GM12864 (cell line): ENCODE measurements around the gene FLRT2.

Experiments used
- DNase-seq: peaks from one replicate; pipeline ENCODE4 v3.0.0-alpha.2; 2011; ENCODE audit warnings: low read depth
- H3K4me3 ChIP-seq: 2 replicates; pipeline ENCODE4 v1.5.1; 2011; ENCODE audit warnings: mild to moderate bottlenecking, low read depth, low read length, control low read depth
- TF ChIP-seq, protein P1 (sequence below): IDR thresholded peaks from 2 replicates; pipeline ENCODE4 v1.5.1; 2011; ENCODE audit warnings: low read depth, mild to moderate bottlenecking, moderate library complexity, low read length, control low read depth, inconsistent platforms; ENCODE audit errors: missing control alignments

Gene FLRT2

DNA sequence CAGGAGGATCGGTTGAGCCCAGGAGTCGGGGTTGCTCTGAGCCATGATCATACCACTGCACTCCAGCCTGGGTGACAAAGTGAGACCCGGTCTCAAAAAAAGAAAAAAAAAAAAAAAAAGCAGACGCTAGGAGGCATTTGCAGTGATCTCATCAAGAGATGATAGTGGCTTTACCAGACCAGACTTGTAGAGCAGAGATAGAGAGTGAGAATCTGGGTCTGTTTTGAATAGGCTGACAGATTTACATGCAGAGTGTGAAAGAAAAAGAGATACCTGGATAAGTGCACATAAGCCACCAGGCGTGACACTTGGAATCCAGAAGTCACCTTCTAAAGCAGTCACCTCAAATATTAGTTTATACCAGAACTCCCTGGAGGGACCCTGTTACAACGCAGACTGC, 21.1 kb upstream of the FLRT2 start:
- TF ChIP-seq, protein P1, sequence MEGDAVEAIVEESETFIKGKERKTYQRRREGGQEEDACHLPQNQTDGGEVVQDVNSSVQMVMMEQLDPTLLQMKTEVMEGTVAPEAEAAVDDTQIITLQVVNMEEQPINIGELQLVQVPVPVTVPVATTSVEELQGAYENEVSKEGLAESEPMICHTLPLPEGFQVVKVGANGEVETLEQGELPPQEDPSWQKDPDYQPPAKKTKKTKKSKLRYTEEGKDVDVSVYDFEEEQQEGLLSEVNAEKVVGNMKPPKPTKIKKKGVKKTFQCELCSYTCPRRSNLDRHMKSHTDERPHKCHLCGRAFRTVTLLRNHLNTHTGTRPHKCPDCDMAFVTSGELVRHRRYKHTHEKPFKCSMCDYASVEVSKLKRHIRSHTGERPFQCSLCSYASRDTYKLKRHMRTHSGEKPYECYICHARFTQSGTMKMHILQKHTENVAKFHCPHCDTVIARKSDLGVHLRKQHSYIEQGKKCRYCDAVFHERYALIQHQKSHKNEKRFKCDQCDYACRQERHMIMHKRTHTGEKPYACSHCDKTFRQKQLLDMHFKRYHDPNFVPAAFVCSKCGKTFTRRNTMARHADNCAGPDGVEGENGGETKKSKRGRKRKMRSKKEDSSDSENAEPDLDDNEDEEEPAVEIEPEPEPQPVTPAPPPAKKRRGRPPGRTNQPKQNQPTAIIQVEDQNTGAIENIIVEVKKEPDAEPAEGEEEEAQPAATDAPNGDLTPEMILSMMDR, result no peak
- no peak for DNase-seq
- no peak overlapping the region for H3K4me3 ChIP-seq

DNA sequence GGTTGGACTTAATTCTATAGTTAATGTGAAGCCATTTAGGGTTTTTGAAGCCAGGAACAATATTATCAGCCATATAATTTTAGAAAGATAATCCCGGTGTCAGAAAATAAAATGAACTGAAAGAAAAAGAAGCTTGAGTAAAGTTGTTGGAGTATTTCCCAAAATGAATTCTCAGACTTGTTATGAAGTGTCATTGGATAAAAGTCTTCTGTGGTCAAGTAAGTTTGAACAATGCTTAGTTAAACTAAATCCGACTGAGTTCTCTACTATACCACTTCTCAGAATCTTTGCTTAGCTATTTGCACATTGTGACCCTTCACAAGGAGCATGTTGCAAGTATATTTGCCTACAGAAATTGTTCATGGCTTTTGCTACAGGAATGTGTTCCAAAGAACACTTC, 17.5 kb upstream of the FLRT2 start:
- H3K4me3 ChIP-seq, result no peak overlapping the region
- TF ChIP-seq, protein P1, result no peak
- no peak for DNase-seq

DNA sequence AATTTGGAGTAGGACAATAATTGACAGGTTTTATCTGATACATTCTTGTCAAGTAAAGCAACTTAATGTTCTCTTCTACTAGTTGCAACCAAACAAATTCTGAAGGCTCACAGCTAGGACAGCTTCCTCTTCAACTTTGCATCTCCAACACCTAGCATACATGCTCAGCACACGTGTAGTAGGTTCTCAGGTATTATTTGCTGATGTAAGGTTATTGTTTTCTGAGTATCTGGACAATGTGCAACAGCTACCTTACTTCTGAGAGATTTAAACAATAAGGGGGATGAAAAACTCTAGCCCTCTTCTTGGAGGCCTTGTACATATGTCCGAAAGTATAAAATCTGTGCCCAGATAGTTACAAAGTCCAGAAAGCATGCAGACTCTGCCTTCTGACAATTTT, 15.5 kb upstream of the FLRT2 start:
- TF ChIP-seq, protein P1, result no peak
- DNase-seq, result no peak
- H3K4me3 ChIP-seq, result no peak overlapping the region

DNA sequence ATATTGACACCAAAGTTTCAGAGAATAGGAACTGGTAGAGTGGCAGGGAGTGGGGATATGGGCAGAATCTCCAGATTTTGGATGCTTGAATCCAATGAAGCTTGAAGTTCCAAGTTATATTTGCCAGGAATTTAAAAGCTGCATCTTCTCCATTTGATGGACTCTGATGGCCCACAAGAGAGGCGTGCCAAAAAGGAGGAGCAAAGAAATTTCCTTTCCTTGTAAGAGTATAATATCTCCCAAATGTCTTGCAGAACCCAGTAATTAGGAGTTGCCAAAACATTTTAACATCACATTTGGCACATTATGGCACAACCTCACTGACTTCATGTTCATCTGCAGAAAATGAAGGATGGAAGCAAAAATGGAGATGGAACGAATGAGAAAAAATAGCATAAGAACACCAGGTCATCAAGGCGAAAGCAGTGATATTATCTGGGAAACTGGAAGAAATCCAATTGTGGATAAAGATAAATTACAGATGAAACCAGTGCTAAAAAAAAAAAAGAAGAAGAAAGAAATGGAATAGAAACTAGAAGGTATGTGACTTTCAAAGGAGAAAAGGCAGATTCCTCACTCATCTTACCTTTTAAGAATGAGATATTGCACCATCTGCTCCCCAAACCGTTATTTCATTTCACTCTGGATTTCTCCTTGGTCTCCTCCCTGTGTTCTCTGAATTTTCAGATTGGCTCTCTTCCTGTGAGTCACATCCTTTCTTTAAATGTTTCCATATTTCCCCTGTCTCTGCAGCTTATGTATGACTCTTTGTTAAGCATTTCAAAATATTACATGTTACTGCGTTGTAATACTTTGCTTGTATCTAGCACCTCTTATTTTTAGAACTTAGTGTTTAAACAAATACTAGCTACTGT, 13.5 kb upstream of the FLRT2 start:
- no peak overlapping the region for H3K4me3 ChIP-seq
- no peak for DNase-seq
- TF ChIP-seq, protein P1, result no peak

DNA sequence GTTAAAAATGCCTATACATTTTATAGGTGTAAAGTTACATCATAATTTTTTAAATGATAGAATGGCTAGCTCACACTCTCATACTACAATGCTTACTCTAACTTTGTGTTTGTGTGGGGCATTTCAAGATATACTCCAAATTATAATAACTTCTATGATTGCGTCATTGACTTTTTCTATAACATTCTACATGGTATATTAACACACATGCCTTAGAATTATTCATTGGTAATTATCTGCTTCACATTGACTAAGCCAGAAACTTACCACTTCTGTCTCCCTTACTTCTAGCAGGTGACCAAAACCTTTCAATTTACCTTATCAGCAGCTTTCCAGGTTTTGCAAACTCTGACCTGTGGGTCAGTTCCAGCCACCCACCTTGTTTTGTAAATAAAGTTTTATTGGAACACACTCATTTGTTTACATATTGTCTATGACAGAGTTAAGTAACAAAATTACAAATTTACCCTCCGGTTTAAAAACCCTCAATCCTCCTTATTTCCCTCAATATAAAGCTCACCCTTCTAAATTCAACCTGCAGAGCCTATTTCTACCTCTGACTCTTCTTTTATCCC, 12.7 kb upstream of the FLRT2 start:
- H3K4me3 ChIP-seq, result no peak overlapping the region
- TF ChIP-seq, protein P1, result no peak
- no peak for DNase-seq

DNA sequence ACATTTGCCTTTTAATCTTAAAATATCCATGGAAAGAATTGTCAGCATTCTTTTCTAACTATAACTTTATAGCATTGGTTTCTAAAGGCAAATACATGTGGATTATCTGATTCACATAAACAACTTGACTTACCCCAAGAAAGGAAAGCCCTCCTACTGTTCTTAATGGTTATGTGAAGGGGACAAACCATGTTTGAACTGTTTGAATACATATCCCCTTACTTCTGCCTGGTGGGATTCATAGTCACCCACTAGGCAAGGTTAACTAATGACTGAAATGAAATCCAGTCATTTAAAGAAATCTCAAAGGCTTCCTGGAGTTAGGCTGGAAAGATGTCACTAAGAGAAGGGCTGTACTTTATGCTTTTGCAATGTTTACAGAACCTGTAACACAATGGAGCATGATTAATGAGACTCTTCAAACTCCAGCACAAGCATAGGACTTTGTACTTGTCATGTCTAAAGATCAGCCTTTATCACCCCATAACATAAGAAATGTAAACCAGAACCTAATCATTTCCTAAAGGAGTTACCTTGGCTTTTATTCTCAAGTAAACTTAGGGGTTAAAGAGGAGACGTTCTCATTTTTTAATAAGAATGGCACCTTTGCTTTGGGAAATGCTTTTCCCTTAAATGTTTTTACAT, 10.2 kb upstream of the FLRT2 start:
- no peak overlapping the region for H3K4me3 ChIP-seq
- TF ChIP-seq, protein P1, result no peak
- DNase-seq, result no peak
